HCT116 (cell line): ENCODE measurements around the gene KIF13A. TPM values are rescaled to one million over a fixed set of nuclear protein-coding genes. Genes with fewer than 3 reads are reported as not detected.

Experiments
- ATAC-seq: fragments of 200-7000 bp; cut with Tn5 transposase; 2 replicates; pipeline ENCODE4 v1.9.1; 2020; ENCODE audit warnings: mild to moderate bottlenecking, moderate library complexity
- BruUV-seq: library from RNA; stranded (reverse); fragments of 400-500 nt; replicated peaks from 2 replicates; lab custom pipeline; 2021; lab: Mats Ljungman, UMichigan
- CTCF ChIA-PET: fragments of 300-600 bp; sonication (Branson Sonifier 250); formaldehyde crosslinking; loops from one replicate; lab custom pipeline; 2021; ENCODE audit warnings: antibody characterized with exemption; lab: Charles Lee
- POLR2A ChIA-PET: fragments of 300-600, 350-600 bp; sonication (Branson Sonifier 250); formaldehyde crosslinking; loops from one replicate; lab custom pipeline; 2021; ENCODE audit warnings: antibody characterized with exemption; lab: Charles Lee
- RAD21 ChIA-PET, 2 experiments: fragments of 300-600 bp; sonication (Branson Sonifier 250); formaldehyde crosslinking; loops; one replicate each; lab custom pipeline; 2023; ENCODE audit warnings: low total read pairs in 2 of 2; ENCODE audit not compliant: uncharacterized antibody in 2 of 2, unreplicated experiment in 2 of 2, low non-redundant PET in 1 of 2; lab: Charles Lee
- DNase-seq: peaks from one replicate; pipeline ENCODE4 v3.0.0-alpha.2; 2010; ENCODE audit warnings: low read depth, low spot score
- H2AFZ ChIP-seq: fragments of 200-600 bp; shearing (Covaris generic), sonication (generic); 2 replicates; pipeline ENCODE4 v1.6.1; 2017; ENCODE audit warnings: low read depth, mixed run types, mixed read lengths, antibody characterized with exemption, low read length; ENCODE audit not compliant: poor library complexity, severe bottlenecking
- H3K27ac ChIP-seq: 2 replicates; pipeline ENCODE4 v1.5.1; 2012; ENCODE audit warnings: low read depth, low read length
- H3K27me3 ChIP-seq: fragments of 200-600 bp; sonication (generic); 2 replicates; pipeline ENCODE4 v1.6.1; 2016; ENCODE audit warnings: mixed run types, low read length, mixed read lengths; ENCODE audit not compliant: insufficient read depth
- H3K36me3 ChIP-seq, 2 experiments: fragments of 200-500 bp in 1 of 2; fragments of 200-600 bp in 1 of 2; sonication (Bioruptor generic) in 1 of 2; sonication (generic) in 1 of 2; 2 replicates each; pipeline versions ENCODE4 v1.5.1 to v1.6.1; 2014 to 2016; ENCODE audit warnings: low read length in 2 of 2, inconsistent platforms in 1 of 2, mixed read lengths in 1 of 2, mixed run types in 1 of 2; ENCODE audit not compliant: insufficient read depth in 2 of 2, control insufficient read depth in 1 of 2
- H3K4me1 ChIP-seq, 2 experiments: fragments of 200-600 bp in 1 of 2; sonication (generic) in 1 of 2; 2 replicates each; pipeline versions ENCODE4 v1.5.1 to v1.6.1; 2012 to 2017; ENCODE audit warnings: low read length in 2 of 2, inconsistent platforms in 1 of 2, mild to moderate bottlenecking in 1 of 2, mixed read lengths in 1 of 2, mixed run types in 1 of 2, moderate library complexity in 1 of 2; ENCODE audit not compliant: insufficient read depth in 2 of 2, control insufficient read depth in 1 of 2
- H3K4me2 ChIP-seq: fragments of 200-600 bp; sonication (generic); 2 replicates; pipeline ENCODE4 v1.6.1; 2017; ENCODE audit warnings: mixed run types, low read length, mixed read lengths
- H3K4me3 ChIP-seq, 2 experiments: fragments of 200-600 bp in 1 of 2; sonication (generic) in 1 of 2; replicated peaks in 1 of 2; 2 replicates each; pipeline ENCODE4 v1.5.1; 2011 to 2016; ENCODE audit warnings: low read length in 2 of 2, control low read depth in 1 of 2, low read depth in 1 of 2, mild to moderate bottlenecking in 1 of 2, mixed read lengths in 1 of 2, mixed run types in 1 of 2
- H3K79me2 ChIP-seq: fragments of 200-600 bp; sonication (generic); 2 replicates; pipeline ENCODE4 v1.6.1; 2017; ENCODE audit warnings: mild to moderate bottlenecking, mixed run types, low read length, moderate library complexity, mixed read lengths; ENCODE audit not compliant: insufficient read depth
- H3K9ac ChIP-seq: fragments of 200-600 bp; sonication (generic); 2 replicates; pipeline ENCODE4 v1.6.1; 2016; ENCODE audit warnings: low read length, mixed read lengths
- H3K9me2 ChIP-seq: fragments of 200-600 bp; sonication (generic), shearing (Covaris generic); 2 replicates; pipeline ENCODE4 v1.6.1; 2017; ENCODE audit warnings: mixed run types, mild to moderate bottlenecking, moderate library complexity; ENCODE audit not compliant: insufficient read depth
- H3K9me3 ChIP-seq, 2 experiments: fragments of 200-500 bp in 1 of 2; fragments of 200-600 bp in 1 of 2; sonication (Bioruptor generic) in 1 of 2; sonication (generic) in 1 of 2; 2 replicates each; pipeline ENCODE4 v1.6.1; 2014 to 2017; ENCODE audit warnings: low read length in 2 of 2, mixed read lengths in 2 of 2, inconsistent platforms in 1 of 2, low read depth in 1 of 2, mild to moderate bottlenecking in 1 of 2, mixed run types in 1 of 2, moderate library complexity in 1 of 2; ENCODE audit not compliant: control insufficient read depth in 1 of 2, insufficient read depth in 1 of 2
- H4K20me1 ChIP-seq: fragments of 200-600 bp; sonication (generic), shearing (Covaris generic); 2 replicates; pipeline ENCODE4 v1.6.1; 2017; ENCODE audit warnings: mixed run types, mild to moderate bottlenecking, moderate library complexity; ENCODE audit not compliant: insufficient read depth
- CEBPB ChIP-seq: IDR thresholded peaks from 2 replicates; pipeline ENCODE4 v1.6.1; 2012; ENCODE audit warnings: low read depth
- ELF1 ChIP-seq: IDR thresholded peaks from 2 replicates; pipeline ENCODE4 v1.6.1; 2012; ENCODE audit warnings: low read depth, borderline replicate concordance
- EZH2 ChIP-seq: fragments of 200-600 bp; sonication (generic); IDR thresholded peaks from 2 replicates; pipeline ENCODE4 v1.6.1; 2017; ENCODE audit warnings: antibody characterized with exemption, mixed run types
- JUND ChIP-seq: IDR thresholded peaks from 2 replicates; pipeline ENCODE4 v1.6.1; 2012
- MAX ChIP-seq: IDR thresholded peaks from 2 replicates; pipeline ENCODE4 v1.6.1; 2012
- RAD21 ChIP-seq: IDR thresholded peaks from 2 replicates; pipeline ENCODE4 v1.6.1; 2012; ENCODE audit warnings: low read depth, mild to moderate bottlenecking
- SIN3A ChIP-seq: IDR thresholded peaks from 2 replicates; pipeline ENCODE4 v1.6.1; 2012; ENCODE audit warnings: low read depth
- SP1 ChIP-seq: IDR thresholded peaks from 2 replicates; pipeline ENCODE4 v1.6.1; 2012; ENCODE audit warnings: low read depth
- ZBTB33 ChIP-seq: IDR thresholded peaks from 2 replicates; pipeline ENCODE4 v1.6.1; 2011; ENCODE audit warnings: mild to moderate bottlenecking, low read length, moderate library complexity; ENCODE audit not compliant: insufficient replicate concordance; ENCODE audit errors: extremely low read depth
- ZNF274 ChIP-seq: fragments of 200-500 bp; sonication (Bioruptor generic); IDR thresholded peaks from 2 replicates; pipeline ENCODE4 v1.6.1; 2014; ENCODE audit warnings: mild to moderate bottlenecking, low read depth, low read length, inconsistent platforms
- intact Hi-C: fragments of 100-400 bp; cut with micrococcal nuclease; formaldehyde crosslinking; loops from 2 replicates; pipeline ENCODE4 v1.10.0; 2022
- total RNA-seq: library from RNA; stranded (reverse); gene quantifications from one replicate; pipeline ENCODE4 v1.2.1, GENCODE V29; 2021; ENCODE audit not compliant: unreplicated experiment

KIF13A gene
- total RNA-seq, 1 experiment from 2014 or later = 23.1 TPM

- Histone ChIP-seq H3K9me3 (no peaks in the 10 kb centered on the region), H3K4me1 (no peaks in the 10 kb centered on the region), H3K9ac (no peak overlapping the region), H2AFZ (no peak overlapping the region), H3K27me3 (no peaks in the 10 kb centered on the region), H3K4me3 (no peak overlapping the region), H3K27ac (no peak overlapping the region), H3K4me2 (no peak overlapping the region), H3K9me2 (no peaks in the 10 kb centered on the region), H4K20me1 (no peaks in the 10 kb centered on the region), H3K36me3 (peaks cover 4 to 8% of the 10 kb centered on the region in 2 experiments; a peak in 2 of 4 replicates), H3K79me2 (no peaks in the 10 kb centered on the region)
- intact Hi-C loops = no loop called here
- ChIA-PET RAD21 (no interaction called here), POLR2A (no interaction called here), CTCF (no interaction called here)
- no peak for TF ChIP-seq SIN3A
- no peak for TF ChIP-seq ELF1
- TF ChIP-seq JUND = no peak
- no peak for TF ChIP-seq ZBTB33
- no peak for TF ChIP-seq ZNF274
- TF ChIP-seq CEBPB = no peak
- no peak for TF ChIP-seq SP1
- TF ChIP-seq MAX = no peak
- TF ChIP-seq RAD21 = no peak
- no peak for TF ChIP-seq EZH2
- ATAC-seq (no peak), DNase-seq (no peak)
- BruUV-seq = no TSS peak
Measured at GRCh38 chr6:17768881-17769280, 218.6 kb downstream of the KIF13A start.
